ENCODE results near the gene PGK1.

Gene PGK1

DNA sequence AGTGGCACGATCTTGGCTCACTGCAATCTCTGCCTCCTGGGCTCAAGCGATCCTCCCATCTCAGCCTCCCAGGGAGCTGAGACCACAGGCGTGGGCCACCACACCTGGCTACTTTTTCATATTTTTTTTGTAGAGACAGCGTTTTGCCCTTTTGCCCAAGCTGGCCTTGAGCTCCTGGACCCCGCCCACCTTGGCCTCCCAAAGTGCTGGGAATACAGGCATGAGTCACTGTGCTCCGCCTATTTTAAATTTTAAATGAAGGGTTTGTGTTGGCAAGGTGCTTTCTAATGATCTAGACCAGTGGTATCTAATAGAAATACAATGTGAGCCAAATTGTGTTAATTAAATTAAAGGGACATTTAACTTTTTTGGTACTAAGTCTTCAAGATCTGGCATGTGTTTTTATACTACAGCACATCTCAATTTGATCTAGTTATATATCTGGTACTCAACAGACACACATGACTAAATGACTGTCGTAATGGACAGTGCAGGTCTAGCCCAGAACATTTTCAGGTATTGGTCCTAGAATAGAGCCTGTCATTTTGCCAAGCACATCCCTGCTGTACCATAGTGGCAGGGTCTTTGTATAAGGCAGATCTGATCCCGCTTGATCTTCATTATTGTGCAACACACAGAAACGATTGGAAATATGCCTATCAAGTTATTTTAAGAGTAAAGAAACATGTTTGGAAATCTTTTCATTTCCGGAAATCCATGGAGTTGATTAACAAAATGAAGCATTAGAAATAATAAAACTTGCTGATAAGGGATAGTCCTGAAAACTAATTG lies 7.3 kb downstream of the PGK1 start:
- H3K36me3 Mint-ChIP-seq (ENCODE audit: low read depth), result peaks cover 40% of the 10 kb centered on the region
- H3K4me3 Mint-ChIP-seq, result no peak overlapping the region
- peaks cover 25% of the 10 kb centered on the region for H3K4me1 Mint-ChIP-seq
- H3K9me3 Mint-ChIP-seq, result no peaks in the 10 kb centered on the region
- no peak overlapping the region for H3K27ac Mint-ChIP-seq
- no peaks in the 10 kb centered on the region for H3K27me3 Mint-ChIP-seq (ENCODE audit: low read depth)
- TF ChIP-seq, protein P1, sequence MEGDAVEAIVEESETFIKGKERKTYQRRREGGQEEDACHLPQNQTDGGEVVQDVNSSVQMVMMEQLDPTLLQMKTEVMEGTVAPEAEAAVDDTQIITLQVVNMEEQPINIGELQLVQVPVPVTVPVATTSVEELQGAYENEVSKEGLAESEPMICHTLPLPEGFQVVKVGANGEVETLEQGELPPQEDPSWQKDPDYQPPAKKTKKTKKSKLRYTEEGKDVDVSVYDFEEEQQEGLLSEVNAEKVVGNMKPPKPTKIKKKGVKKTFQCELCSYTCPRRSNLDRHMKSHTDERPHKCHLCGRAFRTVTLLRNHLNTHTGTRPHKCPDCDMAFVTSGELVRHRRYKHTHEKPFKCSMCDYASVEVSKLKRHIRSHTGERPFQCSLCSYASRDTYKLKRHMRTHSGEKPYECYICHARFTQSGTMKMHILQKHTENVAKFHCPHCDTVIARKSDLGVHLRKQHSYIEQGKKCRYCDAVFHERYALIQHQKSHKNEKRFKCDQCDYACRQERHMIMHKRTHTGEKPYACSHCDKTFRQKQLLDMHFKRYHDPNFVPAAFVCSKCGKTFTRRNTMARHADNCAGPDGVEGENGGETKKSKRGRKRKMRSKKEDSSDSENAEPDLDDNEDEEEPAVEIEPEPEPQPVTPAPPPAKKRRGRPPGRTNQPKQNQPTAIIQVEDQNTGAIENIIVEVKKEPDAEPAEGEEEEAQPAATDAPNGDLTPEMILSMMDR (IDR thresholded peaks at IDR 0.05; ENCODE audit: unreplicated experiment in 3 of 3), result no peak

DNA sequence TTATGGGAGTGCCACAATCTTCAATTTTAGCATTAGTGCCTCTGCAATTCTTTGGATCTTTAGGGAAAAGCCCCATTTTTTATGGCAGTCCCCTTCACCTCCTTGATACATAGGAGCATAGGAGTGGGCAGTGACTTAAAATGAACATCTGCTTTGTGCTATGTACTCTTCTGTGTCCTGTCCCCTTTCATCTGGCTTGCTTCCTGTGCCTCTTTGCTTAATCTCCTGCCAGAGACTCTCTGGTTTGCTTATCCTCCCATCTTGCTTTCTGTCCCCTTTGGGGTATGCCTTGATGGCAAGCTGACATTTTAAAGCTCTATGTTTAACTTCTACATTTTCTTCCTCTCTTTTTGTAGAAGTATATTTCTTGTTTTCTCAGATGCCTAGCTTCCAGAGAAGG lies 12.3 kb downstream of the PGK1 start:
- Mint-ChIP-seq H3K36me3 (ENCODE audit: low read depth) (peaks cover 71% of the 10 kb centered on the region), H3K4me1 (no peaks in the 10 kb centered on the region), H3K4me3 (no peak overlapping the region), H3K27ac (no peak overlapping the region), H3K9me3 (peaks cover 3% of the 10 kb centered on the region), H3K27me3 (ENCODE audit: low read depth) (no peaks in the 10 kb centered on the region)
- TF ChIP-seq, protein P1 (IDR thresholded peaks at IDR 0.05; ENCODE audit: unreplicated experiment in 3 of 3), result no peak

DNA sequence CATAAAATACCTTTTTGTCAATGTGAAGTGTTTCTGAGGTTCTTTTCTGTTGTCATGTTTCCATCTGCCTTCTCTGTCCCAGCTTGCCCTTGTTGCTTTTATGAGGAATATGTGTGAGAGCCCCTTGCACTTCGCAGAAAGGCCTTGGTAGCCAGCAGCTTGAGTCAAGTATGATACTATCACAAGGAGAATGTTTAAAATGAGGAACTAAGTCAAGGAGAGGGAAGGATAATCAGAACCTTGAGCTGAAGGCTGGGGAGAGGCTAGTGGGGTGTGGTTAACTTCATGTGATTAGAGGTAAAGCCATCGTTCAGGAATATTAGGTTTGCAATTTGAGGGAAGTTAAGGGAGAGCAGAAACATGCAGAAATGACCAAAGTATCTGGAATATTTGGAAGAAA lies 12.7 kb downstream of the PGK1 start:
- Mint-ChIP-seq H3K27ac (no peak overlapping the region), H3K9me3 (peaks cover 3% of the 10 kb centered on the region), H3K27me3 (ENCODE audit: low read depth) (no peaks in the 10 kb centered on the region), H3K4me3 (no peak overlapping the region), H3K36me3 (ENCODE audit: low read depth) (peaks cover 69% of the 10 kb centered on the region), H3K4me1 (no peaks in the 10 kb centered on the region)
- TF ChIP-seq, protein P1 (IDR thresholded peaks at IDR 0.05; ENCODE audit: unreplicated experiment in 3 of 3), result no peak

DNA sequence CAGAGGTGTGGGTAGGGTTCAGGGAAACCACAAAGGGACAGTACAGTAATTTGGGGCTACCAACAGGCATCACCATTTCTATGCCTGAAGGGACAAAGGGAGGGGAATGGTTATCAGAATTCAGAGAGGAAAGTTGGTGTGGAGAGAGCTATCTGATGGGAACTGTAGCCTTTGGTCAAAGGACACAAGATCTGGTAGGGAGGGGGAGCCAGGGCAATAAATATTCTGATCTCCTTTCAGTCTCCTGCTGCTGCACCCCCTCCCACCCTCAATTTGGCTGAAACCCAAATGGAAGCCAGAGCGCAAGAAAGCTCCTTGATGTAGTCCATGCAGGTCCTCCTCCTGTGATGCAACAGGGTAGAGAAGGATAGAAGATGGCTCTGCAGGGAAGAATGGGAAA lies 14.6 kb downstream of the PGK1 start:
- Mint-ChIP-seq H3K36me3 (ENCODE audit: low read depth) (peaks cover 74% of the 10 kb centered on the region), H3K27ac (no peak overlapping the region), H3K27me3 (ENCODE audit: low read depth) (no peaks in the 10 kb centered on the region), H3K4me3 (no peak overlapping the region), H3K9me3 (peaks cover 3% of the 10 kb centered on the region), H3K4me1 (no peaks in the 10 kb centered on the region)
- TF ChIP-seq, protein P1 (IDR thresholded peaks at IDR 0.05; ENCODE audit: unreplicated experiment in 3 of 3), result no peak

DNA sequence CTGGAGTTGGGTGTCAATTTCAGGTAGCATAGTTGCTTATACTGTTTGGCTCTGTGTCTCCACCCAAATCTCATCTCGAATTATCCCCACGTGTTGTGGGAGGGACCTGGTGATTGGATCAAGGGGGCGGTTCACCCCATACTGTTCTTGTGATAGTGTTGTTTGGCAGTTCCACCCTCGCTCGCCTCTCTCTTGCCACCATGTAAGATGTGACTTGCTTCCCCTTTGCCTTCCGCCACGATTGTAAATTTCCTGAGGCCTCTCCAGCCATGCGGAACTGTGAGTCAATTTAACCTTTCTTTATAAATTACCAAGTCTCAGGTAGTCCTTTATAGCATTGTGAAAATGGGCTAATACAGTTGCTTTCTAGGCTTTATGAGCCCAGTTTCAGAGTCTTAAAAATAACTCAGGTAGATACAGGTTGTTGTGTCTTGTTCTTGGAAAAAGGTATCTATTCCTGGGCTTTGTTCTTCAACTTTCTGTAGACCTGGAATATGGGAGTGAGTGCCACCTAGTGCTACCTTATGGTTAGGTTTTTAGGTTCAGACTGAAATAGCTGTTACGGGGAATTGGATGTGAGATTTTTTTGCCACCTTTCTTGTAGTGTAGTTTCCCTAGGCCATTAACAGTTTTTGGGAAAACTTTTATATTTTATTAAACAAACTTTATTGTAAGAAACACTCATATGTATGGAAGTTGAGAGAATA lies 15.6 kb downstream of the PGK1 start:
- H3K36me3 Mint-ChIP-seq (ENCODE audit: low read depth), result peaks cover 80% of the 10 kb centered on the region
- TF ChIP-seq, protein P1 (IDR thresholded peaks at IDR 0.05; ENCODE audit: unreplicated experiment in 3 of 3), result peak in 2 of 3 experiments; percentile 19 to 34
- H3K27me3 Mint-ChIP-seq (ENCODE audit: low read depth), result no peaks in the 10 kb centered on the region
- H3K9me3 Mint-ChIP-seq, result peaks cover 3% of the 10 kb centered on the region
- H3K27ac Mint-ChIP-seq, result no peak overlapping the region
- no peaks in the 10 kb centered on the region for H3K4me1 Mint-ChIP-seq
- H3K4me3 Mint-ChIP-seq, result no peak overlapping the region
